ENCODE results near the gene CDC20.

The CDC20 gene

GRCh38 chr1:43358746-43359693, at the start of gene CDC20:
TSS of gene CDC20 (plus strand) at chr1:43358981. CDS start at chr1:43359216, 235 bp downstream.
- H3K9me3 Mint-ChIP-seq, result no peaks in the 10 kb centered on the region
- DNase-seq, result peak; percentile 99
- no peaks in the 10 kb centered on the region for H3K27me3 Mint-ChIP-seq
- peak within 1 kb of the TSS; percentile 95 for H3K4me3 Mint-ChIP-seq
- CTCF ChIA-PET, result interaction anchor here (1.1 to 2.0 kb wide), 7 partner anchors 9 to 285 kb away, joined by 3 to 16 read pairs (median 5); partner anchors contain the start of gene ELOVL1
- H3K4me1 Mint-ChIP-seq, result peaks cover 48% of the 10 kb centered on the region
- peak within 1 kb of the TSS; percentile 85 for H3K27ac Mint-ChIP-seq
- H3K36me3 Mint-ChIP-seq, result peaks cover 42% of the 10 kb centered on the region

- Mint-ChIP-seq H3K27me3 (peaks cover 13% of the 10 kb centered on the region), H3K4me1 (no peaks in the 10 kb centered on the region), H3K36me3 (no peaks in the 10 kb centered on the region), H3K4me3 (no peak overlapping the region), H3K9me3 (no peaks in the 10 kb centered on the region), H3K27ac (no peak overlapping the region)
- CTCF ChIA-PET, result no interaction called here
- no peak for DNase-seq
These were observed 49.3 kb upstream of the CDC20 start for GRCh38 chr1:43309405-43310025.

GRCh38 chr1:43311521-43311920, 47.3 kb upstream of the CDC20 start:
- H3K4me3 Mint-ChIP-seq, result no peak overlapping the region
- no peak for DNase-seq
- no peaks in the 10 kb centered on the region for H3K9me3 Mint-ChIP-seq
- H3K27ac Mint-ChIP-seq, result no peak overlapping the region
- H3K4me1 Mint-ChIP-seq, result no peaks in the 10 kb centered on the region
- peaks cover 6% of the 10 kb centered on the region for H3K27me3 Mint-ChIP-seq
- no peaks in the 10 kb centered on the region for H3K36me3 Mint-ChIP-seq
- CTCF ChIA-PET, result no interaction called here

- H3K4me1 Mint-ChIP-seq, result no peaks in the 10 kb centered on the region
- no peaks in the 10 kb centered on the region for H3K9me3 Mint-ChIP-seq
- peaks cover 6% of the 10 kb centered on the region for H3K27me3 Mint-ChIP-seq
- CTCF ChIA-PET, result no interaction called here
- no peak overlapping the region for H3K4me3 Mint-ChIP-seq
- H3K36me3 Mint-ChIP-seq, result no peaks in the 10 kb centered on the region
- no peak overlapping the region for H3K27ac Mint-ChIP-seq
- no peak for DNase-seq
These were observed 46.6 kb upstream of the CDC20 start for GRCh38 chr1:43312212-43312623.

- Mint-ChIP-seq H3K27ac (no peak overlapping the region), H3K27me3 (peaks cover 6% of the 10 kb centered on the region), H3K4me1 (no peaks in the 10 kb centered on the region), H3K4me3 (no peak overlapping the region), H3K9me3 (no peaks in the 10 kb centered on the region), H3K36me3 (no peaks in the 10 kb centered on the region)
- no peak for DNase-seq
- CTCF ChIA-PET, result no interaction called here
These were observed 45.9 kb upstream of the CDC20 start for GRCh38 chr1:43312663-43313515.

- Mint-ChIP-seq H3K4me3 (no peak overlapping the region), H3K27me3 (peaks cover 3% of the 10 kb centered on the region), H3K27ac (no peak overlapping the region), H3K4me1 (no peaks in the 10 kb centered on the region), H3K9me3 (no peaks in the 10 kb centered on the region), H3K36me3 (no peaks in the 10 kb centered on the region)
- no peak for DNase-seq
- CTCF ChIA-PET, result no interaction called here
These were observed 45.0 kb upstream of the CDC20 start for GRCh38 chr1:43313771-43314170.

- no peak overlapping the region for H3K27ac Mint-ChIP-seq
- H3K27me3 Mint-ChIP-seq, result no peaks in the 10 kb centered on the region
- CTCF ChIA-PET, result no interaction called here
- DNase-seq, result no peak
- H3K4me3 Mint-ChIP-seq, result no peak overlapping the region
- no peaks in the 10 kb centered on the region for H3K4me1 Mint-ChIP-seq
- H3K36me3 Mint-ChIP-seq, result no peaks in the 10 kb centered on the region
- no peaks in the 10 kb centered on the region for H3K9me3 Mint-ChIP-seq
These were observed 44.5 kb upstream of the CDC20 start for GRCh38 chr1:43314233-43314632.

GRCh38 chr1:43315481-43315880, 43.3 kb upstream of the CDC20 start:
- H3K4me1 Mint-ChIP-seq, result no peaks in the 10 kb centered on the region
- H3K9me3 Mint-ChIP-seq, result no peaks in the 10 kb centered on the region
- no peak overlapping the region for H3K27ac Mint-ChIP-seq
- CTCF ChIA-PET, result no interaction called here
- H3K27me3 Mint-ChIP-seq, result no peaks in the 10 kb centered on the region
- H3K4me3 Mint-ChIP-seq, result no peak overlapping the region
- DNase-seq, result no peak
- H3K36me3 Mint-ChIP-seq, result no peaks in the 10 kb centered on the region

GRCh38 chr1:43315963-43316737, 42.6 kb upstream of the CDC20 start:
- Mint-ChIP-seq H3K4me1 (no peaks in the 10 kb centered on the region), H3K36me3 (no peaks in the 10 kb centered on the region), H3K27ac (no peak overlapping the region), H3K27me3 (no peaks in the 10 kb centered on the region), H3K9me3 (no peaks in the 10 kb centered on the region), H3K4me3 (no peak overlapping the region)
- DNase-seq, result no peak
- CTCF ChIA-PET, result no interaction called here

- H3K4me1 Mint-ChIP-seq, result no peaks in the 10 kb centered on the region
- H3K36me3 Mint-ChIP-seq, result no peaks in the 10 kb centered on the region
- H3K27me3 Mint-ChIP-seq, result no peaks in the 10 kb centered on the region
- H3K27ac Mint-ChIP-seq, result no peak overlapping the region
- no peak overlapping the region for H3K4me3 Mint-ChIP-seq
- no peaks in the 10 kb centered on the region for H3K9me3 Mint-ChIP-seq
- DNase-seq, result no peak
- CTCF ChIA-PET, result no interaction called here
These were observed 41.9 kb upstream of the CDC20 start for GRCh38 chr1:43316738-43317520.

- Mint-ChIP-seq H3K4me3 (no peak overlapping the region), H3K36me3 (no peaks in the 10 kb centered on the region)
- CTCF ChIA-PET, result no interaction called here
These were observed 40.8 kb upstream of the CDC20 start for GRCh38 chr1:43317817-43318471.

GRCh38 chr1:43318831-43319230, 40.0 kb upstream of the CDC20 start:
- no peaks in the 10 kb centered on the region for H3K9me3 Mint-ChIP-seq
- H3K27me3 Mint-ChIP-seq, result no peaks in the 10 kb centered on the region
- CTCF ChIA-PET, result interaction anchor here (0.6 kb wide), 1 partner anchor 806 kb away, joined by 3 read pairs; no protein-coding TSS in a partner anchor
- no peak overlapping the region for H3K27ac Mint-ChIP-seq
- no peaks in the 10 kb centered on the region for H3K4me1 Mint-ChIP-seq
- DNase-seq, result no peak
- no peak overlapping the region for H3K4me3 Mint-ChIP-seq
- no peaks in the 10 kb centered on the region for H3K36me3 Mint-ChIP-seq

More at GRCh38 chr1:43317817-43318471, 40.8 kb upstream of the CDC20 start:
- Mint-ChIP-seq H3K9me3 (no peaks in the 10 kb centered on the region), H3K27ac (no peak overlapping the region), H3K27me3 (no peaks in the 10 kb centered on the region), H3K4me1 (no peaks in the 10 kb centered on the region)
- peak; percentile 4 for DNase-seq

GRCh38 chr1:43319288-43319687, 39.5 kb upstream of the CDC20 start:
- H3K4me3 Mint-ChIP-seq, result no peak overlapping the region
- no peaks in the 10 kb centered on the region for H3K4me1 Mint-ChIP-seq
- no peak overlapping the region for H3K27ac Mint-ChIP-seq
- H3K36me3 Mint-ChIP-seq, result no peaks in the 10 kb centered on the region
- no peaks in the 10 kb centered on the region for H3K27me3 Mint-ChIP-seq
- CTCF ChIA-PET, result interaction anchor here (0.6 kb wide), 1 partner anchor 807 kb away, joined by 3 read pairs; no protein-coding TSS in a partner anchor
- peaks cover 2% of the 10 kb centered on the region for H3K9me3 Mint-ChIP-seq
- no peak for DNase-seq

Data from activated naive CD4-positive, alpha-beta T cell treated with anti-CD3 and anti-CD28 coated beads, Interleukin-2, amount 10 ng/mL, durations not matched to agents 7 days and 5 days (primary cell).